OCI-M1 (cell line): ENCODE results near the gene MAVS.

Experiments used
- DNase-seq: peaks from one replicate; lab custom pipeline; 2025; lab: John Stamatoyannopoulos, UW

Gene MAVS

DNA sequence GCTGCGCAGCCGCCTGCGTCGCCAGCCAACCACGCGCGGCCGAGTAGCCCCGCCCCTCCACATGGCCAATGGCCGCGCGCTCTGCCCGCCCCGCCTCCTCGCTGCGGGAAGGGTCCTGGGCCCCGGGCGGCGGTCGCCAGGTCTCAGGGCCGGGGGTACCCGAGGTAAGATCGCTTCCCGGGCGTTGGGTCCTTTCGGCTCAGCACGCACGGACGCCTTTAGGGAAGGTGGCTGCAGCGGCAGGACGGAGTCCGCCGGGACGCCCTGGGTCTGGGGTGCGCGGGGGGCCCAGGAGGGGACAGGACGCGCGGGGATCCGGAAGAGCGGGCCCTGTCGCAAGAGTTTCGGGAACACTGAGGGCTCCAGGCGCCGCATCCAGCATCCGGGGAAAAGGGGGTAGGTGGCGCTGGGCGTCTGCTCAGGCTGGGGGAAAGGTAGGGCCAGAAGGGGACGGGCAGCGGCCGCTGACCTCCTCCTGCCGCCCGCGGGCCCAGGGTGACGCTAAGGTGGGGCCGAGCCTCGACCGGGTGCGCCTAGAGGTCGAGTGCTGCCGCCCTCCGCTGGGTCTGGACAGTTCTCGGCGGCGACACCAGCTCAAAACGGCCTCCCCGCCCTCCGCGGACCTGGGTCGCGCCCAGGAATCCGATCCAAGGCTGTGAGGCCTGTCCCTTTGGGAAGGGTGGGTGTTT lies at the start of gene MAVS:
Gene MAVS, plus strand, starts transcription at position 95 of the 689 bp plus-strand sequence. CDS start 7,791 bp downstream, outside the sequence.
- DNase-seq: peak; percentile 85

DNA sequence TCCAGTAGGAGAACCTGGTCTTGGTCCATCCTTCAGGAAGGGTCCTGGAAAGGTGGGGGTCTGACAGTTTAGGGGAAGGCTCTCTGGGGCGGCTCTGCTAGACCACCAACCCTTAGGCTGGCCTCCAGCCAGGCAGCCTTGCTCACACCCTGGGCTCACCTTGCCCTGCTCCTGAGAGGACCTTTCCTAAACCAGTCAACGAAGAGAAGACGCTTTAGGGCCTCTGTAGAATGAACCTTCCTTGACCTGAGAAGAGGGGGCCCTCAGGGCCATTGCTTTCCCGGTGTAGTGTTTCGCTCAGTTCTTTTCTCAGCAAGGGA lies 49.4 kb upstream of the MAVS start:
- DNase-seq: no peak

DNA sequence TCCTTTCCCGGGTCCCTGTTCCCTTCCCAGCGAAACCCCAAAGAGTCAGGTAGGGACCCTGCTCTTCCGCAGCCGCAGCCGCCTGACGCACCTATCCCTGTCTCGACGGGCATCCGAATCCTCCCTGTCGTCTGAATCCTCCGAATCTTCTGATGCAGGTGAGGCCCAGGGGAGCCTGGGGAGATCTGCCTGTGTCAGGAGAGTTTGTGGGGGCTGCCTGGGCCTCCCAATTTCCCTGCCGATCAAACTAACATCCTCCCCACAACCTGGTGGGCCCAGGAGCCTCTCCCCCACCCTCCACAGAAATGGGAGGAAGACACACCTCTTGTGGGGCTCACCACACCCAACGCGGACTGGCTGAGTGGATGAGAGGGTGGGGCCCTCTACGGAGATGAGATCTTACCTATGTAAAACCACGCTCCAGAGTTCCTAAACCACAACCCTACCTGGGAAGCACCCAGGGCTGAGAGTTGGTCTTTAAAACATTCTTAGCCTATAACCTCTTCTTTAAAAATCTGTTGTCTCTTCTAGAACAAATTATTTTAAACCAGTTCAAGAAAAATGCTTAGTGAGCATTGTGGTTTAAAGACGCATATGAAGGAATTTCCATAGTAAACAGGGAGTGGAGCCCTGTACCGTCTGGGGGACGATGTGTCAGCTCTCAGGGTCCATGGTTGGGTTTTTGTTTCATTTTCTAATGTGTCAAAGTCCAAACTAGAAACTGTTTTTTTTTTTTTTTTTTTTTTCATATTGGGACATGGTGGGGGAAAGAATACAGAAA lies 48.9 kb upstream of the MAVS start:
- DNase-seq: peak; percentile 42

DNA sequence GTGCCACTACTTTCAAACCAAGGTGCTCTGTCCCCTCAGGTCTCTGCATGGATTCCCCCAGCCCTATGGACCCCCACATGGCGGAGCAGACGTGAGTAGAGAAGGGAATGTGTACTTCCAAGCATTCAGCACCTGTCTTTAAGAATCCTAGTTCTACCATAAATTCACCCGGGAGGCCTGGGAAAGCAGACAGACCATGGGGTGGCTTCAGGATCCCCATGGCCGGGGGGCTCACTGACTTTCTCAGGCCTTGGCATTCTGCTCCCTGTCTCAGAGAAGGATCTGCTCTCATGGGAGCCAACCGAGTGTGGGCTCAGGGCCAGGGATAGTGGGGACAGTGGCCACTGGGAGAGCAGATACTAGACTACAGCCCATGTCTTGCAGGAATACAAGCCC lies 48.3 kb upstream of the MAVS start:
- DNase-seq: no peak

DNA sequence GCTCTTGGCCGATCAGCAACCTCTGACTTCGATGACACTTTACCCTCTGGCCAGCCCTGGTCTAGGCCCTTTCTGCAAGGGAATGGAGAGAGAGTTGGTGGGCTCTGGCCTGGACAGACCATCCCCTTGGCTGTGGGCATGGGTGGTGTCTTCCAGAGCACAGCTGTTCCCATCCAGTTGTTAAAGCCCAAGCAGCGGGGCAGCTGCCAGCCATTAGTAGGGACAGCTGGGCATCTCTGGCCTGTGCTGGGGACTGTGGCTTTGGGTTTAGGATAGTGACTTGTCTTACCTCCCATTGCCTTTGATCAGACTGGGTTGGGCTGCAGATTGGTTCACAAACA lies 47.8 kb upstream of the MAVS start:
- no peak for DNase-seq

DNA sequence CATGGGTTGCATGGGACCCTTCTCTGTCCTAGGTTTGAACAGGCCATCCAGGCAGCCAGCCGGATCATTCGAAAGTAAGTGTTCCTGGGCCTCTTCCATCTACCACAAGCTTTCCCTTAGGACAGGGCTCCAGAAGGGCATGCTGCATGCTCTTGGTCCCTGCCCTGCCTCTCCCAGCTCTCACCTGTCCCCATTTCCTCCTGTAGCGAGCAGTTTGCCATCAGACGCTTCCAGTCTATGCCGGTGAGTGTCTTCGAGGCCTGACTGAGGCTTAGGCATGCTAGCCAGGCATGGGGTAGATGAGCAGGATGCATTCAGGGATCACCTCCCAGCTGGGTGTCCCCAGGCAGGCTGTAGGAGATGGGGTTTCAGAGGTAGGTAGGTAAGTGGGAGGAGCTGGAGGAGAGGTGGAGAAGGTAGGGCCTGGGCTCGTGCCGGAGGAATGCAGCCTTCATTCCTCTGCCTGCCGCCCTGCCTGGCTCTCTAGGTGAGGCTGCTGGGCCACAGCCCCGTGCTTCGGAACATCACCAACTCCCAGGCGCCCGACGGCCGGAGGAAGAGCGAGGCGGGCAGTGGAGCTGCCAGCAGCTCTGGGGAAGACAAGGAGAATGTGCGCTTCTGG lies 46.3 kb upstream of the MAVS start:
- no peak for DNase-seq

DNA sequence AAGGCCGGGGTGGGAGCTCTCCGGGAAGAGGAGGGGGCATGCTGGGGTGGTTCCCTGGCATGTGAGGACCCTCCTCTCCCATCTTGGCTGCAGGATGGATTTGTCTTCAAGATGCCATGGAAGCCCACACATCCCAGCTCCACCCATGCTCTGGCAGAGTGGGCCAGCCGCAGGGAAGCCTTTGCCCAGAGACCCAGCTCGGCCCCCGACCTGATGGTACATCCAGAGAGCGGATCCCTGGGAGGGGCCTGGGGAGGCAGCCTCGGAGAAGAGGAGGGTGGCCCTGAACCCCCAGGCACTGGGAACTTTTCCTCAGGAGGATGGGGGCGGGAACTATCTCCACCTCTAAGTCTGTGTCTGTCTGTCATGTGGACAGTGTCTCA lies 45.8 kb upstream of the MAVS start:
- no peak for DNase-seq

DNA sequence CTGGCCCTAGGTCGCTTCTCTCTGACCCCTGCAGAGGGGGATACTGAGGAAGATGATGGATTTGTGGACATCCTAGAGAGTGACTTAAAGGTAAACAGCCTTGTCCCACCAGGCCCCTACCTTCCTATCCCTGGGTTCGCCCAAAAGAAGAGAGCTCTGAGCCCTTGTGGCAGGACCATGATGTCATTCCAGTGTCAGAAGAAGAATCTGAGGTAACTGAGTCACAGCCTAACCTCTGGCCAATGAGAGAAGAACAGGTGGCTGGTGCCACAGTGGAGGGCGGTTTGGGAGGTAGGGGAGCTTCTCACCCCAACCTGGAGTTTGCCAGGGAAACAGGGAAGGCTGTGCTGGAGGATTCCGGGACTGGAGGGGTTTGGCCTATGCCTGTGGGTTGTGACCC lies 45.3 kb upstream of the MAVS start:
- no peak for DNase-seq

DNA sequence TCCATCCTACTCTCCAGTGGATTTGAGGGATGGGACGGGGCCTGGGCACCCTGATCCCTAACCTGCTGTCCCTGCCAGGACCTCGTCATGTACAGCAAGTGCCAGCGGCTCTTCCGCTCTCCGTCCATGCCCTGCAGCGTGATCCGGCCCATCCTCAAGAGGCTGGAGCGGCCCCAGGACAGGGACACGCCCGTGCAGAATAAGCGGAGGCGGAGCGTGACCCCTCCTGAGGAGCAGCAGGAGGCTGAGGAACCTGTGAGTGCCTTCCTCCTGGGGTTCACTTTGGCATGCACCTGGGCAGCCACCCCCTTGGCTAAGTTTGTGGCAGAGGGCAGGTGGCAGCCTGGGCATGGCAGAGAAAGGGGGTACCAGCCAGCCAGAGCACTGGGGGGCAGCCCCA lies 44.8 kb upstream of the MAVS start:
- no peak for DNase-seq

DNA sequence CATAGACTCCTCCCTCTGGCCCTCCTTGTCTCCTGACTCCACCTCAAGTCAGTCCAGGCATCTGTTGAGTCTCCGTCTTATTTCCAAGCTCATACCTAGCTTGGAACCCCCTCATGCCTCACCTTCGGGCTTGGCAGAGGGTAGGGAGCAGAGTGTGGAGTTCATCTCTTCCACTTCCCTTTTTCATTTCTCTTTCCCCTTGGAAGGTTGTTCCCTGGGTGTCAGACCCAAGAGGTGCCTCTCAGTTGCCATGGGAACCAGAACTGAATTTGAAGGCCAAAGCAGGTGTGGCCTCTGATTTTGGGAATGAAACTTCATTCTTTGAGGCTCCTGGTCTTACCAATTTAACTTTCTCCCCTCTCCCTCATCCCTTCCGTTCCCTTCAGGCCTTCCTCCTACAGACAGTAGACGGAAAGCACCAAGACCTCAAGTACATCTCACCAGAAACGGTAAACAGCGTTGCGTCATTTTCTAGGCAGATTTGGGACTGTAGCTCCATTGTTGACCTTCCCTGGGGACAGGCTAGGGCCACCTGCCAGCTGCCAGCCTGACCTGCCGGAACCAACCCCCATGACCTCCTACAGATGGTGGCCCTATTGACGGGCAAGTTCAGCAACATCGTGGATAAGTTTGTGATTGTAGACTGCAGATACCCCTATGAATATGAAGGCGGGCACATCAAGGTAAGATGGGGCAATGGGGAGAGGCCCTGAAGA lies 44.0 kb upstream of the MAVS start:
- DNase-seq: no peak

DNA sequence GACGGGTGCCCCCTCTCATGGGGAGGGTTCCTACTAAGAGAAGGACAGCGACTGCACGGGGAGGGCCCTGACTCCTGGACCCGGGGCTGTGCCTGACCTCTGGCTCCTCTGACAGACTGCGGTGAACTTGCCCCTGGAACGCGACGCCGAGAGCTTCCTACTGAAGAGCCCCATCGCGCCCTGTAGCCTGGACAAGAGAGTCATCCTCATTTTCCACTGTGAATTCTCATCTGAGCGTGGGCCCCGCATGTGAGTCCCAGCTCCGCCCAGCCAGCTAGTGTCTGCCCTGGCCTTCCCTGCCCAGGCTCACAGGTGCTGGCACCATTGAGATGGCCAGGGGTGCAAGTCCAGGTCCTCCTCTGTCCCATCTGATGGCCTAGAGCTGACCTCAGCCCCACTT lies 43.3 kb upstream of the MAVS start:
- DNase-seq: no peak

DNA sequence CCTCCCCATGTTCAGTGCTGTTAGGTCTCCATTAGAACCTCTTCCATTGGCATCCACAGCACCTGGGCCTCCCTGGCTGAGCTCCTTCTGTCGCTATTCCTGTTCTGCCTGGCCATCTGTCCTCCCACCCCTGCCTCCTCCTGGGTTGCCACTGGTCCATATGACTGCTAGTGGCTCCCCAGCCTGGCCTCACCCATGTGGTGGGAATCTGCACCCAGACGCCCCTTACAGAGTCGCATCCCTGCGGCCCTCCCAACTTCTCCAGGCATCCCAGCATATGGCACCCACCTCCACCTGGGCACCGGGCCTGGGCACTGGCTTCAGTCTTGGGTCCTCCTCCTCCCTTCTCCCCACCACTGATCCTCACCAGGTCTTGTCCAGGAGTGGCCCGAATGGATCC lies 42.8 kb upstream of the MAVS start:
- no peak for DNase-seq

DNA sequence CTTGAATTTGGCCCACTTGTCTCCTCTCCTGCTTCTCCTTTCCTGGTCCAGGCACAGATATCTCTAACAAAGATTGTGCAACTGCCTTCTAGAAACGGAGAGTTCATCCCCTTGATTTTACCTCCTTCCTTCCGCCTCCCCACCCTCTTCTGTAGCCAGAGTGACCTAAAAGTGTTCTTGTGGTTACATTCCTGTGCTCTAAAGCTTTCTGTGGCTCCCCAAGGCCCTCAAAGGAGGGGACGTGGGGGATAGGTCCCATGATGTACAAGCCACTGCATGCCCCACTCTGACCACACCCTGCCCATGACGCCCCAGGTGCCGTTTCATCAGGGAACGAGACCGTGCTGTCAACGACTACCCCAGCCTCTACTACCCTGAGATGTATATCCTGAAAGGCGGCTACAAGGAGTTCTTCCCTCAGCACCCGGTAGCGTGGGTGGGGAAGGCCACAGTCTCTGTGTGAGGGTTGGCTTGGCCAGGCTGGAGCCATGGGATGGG lies 42.3 kb upstream of the MAVS start:
- no peak for DNase-seq

DNA sequence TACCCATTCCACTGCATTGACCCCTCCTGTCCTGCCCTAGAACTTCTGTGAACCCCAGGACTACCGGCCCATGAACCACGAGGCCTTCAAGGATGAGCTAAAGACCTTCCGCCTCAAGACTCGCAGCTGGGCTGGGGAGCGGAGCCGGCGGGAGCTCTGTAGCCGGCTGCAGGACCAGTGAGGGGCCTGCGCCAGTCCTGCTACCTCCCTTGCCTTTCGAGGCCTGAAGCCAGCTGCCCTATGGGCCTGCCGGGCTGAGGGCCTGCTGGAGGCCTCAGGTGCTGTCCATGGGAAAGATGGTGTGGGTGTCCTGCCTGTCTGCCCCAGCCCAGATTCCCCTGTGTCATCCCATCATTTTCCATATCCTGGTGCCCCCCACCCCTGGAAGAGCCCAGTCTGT lies 41.9 kb upstream of the MAVS start:
- DNase-seq: no peak

DNA sequence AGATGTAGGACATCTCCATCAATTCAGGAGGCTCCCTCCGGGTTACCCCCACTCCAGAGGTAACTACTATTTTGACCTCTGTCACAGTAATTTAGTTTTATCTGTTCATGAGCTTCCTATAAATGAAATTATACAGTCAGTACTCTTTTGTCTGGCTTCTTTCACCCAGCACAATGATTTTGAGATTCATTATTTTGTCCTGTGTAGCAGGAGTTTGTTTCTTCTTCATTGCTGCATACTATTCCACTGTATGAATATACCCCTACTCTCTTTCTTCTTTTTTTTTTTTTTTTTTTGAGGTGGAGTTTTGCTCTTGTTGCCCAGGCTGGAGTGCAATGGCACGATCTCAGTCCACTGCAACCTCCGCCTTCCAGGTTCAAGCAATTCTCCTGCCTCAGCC lies 38.1 kb upstream of the MAVS start:
- DNase-seq: no peak

DNA sequence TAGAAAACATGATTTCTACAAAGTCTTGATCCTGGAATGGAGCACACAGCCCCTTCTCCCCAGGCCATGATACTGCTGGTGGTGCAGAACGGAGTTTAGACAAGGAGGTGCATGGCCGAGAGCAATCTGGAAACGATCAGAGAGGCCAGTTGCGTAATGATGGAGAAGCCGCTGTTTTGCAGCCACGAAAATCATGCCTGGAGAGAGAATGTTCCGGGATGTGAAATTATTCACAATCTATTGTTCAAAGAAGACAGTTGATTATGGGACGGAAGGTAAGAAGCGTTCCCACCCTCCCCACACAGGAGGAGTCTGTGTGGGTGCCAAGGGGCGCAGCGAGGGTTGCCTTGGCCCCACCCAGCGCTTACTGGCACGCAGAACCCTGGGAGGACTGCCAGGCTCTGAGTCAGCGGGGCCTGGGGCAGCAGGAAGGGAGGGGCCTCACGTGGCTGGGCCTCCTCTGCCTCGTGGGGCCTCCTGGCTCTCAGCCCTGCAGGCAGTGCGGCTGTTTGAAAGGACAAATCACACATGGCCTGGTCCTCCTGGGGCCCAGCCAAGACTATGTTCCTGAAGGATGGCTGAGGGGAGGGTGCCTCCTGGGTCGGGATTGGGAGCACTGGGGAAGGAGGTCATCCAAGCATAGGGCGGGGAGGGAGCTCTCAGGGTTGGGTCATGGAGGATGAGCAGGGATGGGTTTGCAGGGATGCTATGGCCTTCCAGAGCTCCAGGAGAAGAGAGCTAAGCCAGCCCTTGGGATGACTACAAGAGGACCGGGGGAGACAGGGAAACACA lies 35.0 kb upstream of the MAVS start:
- DNase-seq: peak; percentile 91

DNA sequence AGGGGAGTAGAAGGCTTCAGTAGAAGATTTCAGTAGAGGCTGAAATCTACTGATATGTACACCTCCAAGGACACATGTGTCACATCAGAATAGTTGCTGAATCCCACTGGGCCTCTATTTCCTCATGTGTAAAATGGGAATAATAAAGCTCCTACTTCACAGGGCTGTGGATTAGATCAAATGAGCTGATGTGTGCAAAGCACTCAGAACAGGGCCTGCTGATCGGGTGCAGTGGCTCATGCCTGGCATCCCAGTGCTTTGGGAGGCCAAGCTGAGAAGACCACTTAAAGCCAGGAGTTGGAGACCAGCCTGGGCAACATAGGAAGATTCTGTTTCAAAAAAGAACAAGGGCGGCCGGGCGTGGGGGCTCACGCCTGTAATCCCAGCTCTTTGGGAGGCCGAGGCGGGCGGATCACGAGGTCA lies 34.4 kb upstream of the MAVS start:
- DNase-seq: no peak

DNA sequence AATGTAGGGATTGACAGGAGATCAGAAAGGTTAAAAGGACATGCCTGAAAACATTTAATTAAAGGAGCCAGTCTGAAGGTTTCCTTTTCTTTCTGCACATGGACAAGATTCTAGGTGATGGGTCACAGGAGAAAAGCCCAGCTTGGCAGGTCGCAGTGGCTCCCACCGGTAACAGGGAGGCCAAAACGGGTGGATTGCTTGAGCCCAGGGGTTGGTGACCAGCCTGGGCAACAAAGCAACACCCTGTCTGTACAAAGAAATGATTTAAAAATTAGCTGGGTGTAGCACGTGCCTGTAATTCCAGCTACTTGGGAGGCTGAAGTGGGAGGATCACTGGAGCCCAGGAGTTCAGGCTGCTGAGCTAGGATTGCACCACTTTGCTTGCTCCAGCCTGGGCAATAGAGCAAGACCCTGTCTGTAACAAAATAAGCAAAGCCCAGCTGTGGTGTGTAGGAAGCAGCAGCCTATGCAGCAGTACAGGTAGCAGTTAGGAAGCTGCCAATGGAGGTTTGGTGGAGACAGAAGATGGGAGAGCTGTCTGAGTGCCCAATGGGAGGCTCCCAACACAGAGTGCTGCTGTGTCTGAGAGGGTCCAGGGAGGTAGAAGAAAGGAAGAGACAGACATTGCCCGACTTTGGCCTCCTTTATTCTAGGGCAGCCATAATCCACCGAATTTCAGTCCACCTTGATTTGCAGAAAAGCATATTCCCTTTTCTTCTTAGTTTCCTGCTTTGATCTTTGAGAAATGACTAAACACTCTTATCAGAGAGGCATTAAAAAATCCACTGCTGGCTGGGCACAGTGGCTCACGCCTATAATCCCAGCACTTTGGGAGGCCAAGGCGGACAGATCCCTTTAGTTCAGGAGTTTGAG lies 33.4 kb upstream of the MAVS start:
- no peak for DNase-seq

DNA sequence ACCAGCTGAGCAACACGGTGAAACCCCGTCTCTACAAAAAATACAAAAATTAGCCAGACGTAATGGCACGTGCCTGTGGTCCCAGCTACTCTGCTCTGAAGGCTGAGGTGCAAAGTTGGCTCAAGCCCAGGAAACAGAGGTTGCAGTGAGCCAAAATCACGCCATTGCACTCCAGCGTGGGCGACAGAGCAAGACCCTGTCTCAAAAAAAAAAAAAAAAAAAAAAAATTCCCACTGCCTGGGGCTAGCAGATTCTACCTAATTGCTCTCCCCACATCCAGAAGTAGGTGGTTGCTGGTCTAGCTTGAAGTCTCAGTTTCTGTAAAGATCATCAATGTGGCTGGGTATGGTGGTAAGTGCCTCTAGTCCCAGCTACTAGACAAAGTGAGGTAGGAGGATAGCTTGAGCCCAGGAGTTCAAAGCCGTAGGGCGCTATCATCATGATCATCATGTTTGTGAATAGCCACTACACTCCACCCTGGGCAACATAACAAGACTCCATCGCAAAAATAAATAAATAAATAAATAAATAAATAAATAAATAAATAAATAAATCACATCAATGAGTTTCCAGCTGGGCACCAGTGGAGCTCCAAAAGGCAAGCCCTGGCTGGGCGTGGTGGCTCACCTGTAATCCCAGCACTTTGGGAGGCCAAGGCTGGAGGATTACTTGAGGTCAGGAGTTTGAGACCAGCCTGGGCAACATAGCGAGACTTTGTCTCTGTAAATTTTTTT lies 32.6 kb upstream of the MAVS start:
- DNase-seq: no peak

DNA sequence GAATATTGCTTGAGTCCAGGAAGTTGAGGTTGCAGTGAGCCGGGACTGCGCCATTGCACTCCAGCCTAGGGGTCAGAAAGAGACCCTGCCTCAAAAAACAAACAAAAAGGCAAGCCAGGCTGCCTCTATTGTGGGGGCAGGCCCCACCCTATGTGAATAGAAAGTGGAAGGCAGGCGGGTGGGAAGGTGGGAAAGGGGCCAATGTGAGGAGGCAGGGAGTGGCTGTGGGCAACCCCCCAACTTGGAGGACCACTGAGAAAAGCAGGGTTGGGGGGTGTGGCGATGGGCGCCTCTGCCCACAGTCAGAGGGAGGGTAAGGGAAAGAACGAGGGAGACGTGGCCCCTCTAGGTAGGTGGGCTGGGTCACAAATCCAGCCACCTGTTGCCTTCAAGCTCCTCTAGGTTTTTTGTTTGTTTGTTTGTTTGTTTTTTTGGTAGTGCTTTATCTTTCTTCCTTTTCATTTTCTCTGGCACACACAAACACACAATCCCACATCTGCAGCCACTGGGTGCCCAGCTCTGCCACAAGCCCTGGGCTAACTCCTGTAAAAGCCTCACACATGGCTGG lies 31.6 kb upstream of the MAVS start:
- DNase-seq: no peak
